Panc1 (cell line): Measurements from ENCODE around the gene TGFB1I1.

ENCODE experiments used
- REST ChIP-seq, 2 experiments: IDR thresholded peaks; 2 replicates each; pipeline ENCODE4 v1.6.1; 2011 to 2012; ENCODE audit warnings: low read depth in 2 of 2, control low read depth in 1 of 2, low read length in 1 of 2, mild to moderate bottlenecking in 1 of 2, moderate library complexity in 1 of 2; ENCODE audit not compliant: insufficient read depth in 1 of 2
- TF ChIP-seq, protein P1 (sequence below): fragments of 450-650 bp; IDR thresholded peaks from 2 replicates; pipeline ENCODE4 v1.5.1; 2017; ENCODE audit warnings: mild to moderate bottlenecking

DNA sequence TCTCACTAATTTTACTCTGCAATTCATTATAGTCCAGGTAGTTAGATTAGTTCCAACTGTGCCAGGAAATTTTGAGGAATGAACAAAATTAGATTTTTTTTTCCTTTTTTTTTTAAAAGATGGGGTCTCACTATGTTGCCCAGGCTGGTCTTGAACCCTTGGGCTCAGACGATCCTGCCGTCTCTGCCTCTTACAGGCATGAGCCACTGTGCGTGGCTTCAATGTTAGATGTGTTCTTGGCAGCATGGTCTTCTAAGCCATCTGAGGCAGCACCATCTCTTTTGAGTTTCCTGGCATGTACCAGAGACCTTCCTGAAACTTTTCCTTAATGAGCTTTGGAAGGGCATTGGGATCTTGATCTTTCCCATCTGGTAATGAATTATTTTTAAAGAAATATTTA, 53.2 kb downstream of the TGFB1I1 start:
- TF ChIP-seq, protein P1, sequence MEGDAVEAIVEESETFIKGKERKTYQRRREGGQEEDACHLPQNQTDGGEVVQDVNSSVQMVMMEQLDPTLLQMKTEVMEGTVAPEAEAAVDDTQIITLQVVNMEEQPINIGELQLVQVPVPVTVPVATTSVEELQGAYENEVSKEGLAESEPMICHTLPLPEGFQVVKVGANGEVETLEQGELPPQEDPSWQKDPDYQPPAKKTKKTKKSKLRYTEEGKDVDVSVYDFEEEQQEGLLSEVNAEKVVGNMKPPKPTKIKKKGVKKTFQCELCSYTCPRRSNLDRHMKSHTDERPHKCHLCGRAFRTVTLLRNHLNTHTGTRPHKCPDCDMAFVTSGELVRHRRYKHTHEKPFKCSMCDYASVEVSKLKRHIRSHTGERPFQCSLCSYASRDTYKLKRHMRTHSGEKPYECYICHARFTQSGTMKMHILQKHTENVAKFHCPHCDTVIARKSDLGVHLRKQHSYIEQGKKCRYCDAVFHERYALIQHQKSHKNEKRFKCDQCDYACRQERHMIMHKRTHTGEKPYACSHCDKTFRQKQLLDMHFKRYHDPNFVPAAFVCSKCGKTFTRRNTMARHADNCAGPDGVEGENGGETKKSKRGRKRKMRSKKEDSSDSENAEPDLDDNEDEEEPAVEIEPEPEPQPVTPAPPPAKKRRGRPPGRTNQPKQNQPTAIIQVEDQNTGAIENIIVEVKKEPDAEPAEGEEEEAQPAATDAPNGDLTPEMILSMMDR: no peak
- TF ChIP-seq REST (IDR thresholded peaks at IDR 0.05; ENCODE audit: insufficient read depth in 1 of 2, low read depth in 2 of 2, low read length in 1 of 2): no peak
